Esophagus squamous epithelium (tissue), 5 donors: ENCODE measurements around the gene PRELID3B. TPM values are rescaled to one million over a fixed set of nuclear protein-coding genes. Genes with fewer than 3 reads are reported as not detected.

ENCODE experiments used
- DNase-seq: peaks from one replicate; lab custom pipeline; 2025; lab: John Stamatoyannopoulos, UW
- H3K27ac ChIP-seq, 4 donors: fragments of 200-600 bp; sonication (generic); one replicate each; pipeline ENCODE4 v1.5.1; 2016 to 2019; ENCODE audit warnings: mild to moderate bottlenecking in 1 of 4
- H3K27me3 ChIP-seq, 4 donors: fragments of 200-600 bp; sonication (generic); 1 replicate in 3 of 4; 2 replicates in 1 of 4; pipeline versions ENCODE4 v1.5.1 to v1.6.0; 2017 to 2021; ENCODE audit warnings: antibody characterized with exemption in 1 of 4
- H3K36me3 ChIP-seq, 3 donors: fragments of 200-600 bp; sonication (generic); one replicate each; pipeline ENCODE4 v1.5.1; 2016 to 2019
- H3K4me1 ChIP-seq, 3 donors: fragments of 200-600 bp; sonication (generic); one replicate each; pipeline ENCODE4 v1.5.1; 2017 to 2019
- H3K4me3 ChIP-seq, 4 donors: fragments of 200-600 bp; sonication (generic); 1 replicate in 3 of 4; 2 replicates in 1 of 4; pipeline ENCODE4 v1.5.1; 2016 to 2019; ENCODE audit warnings: mild to moderate bottlenecking in 2 of 4, moderate library complexity in 1 of 4
- H3K9me3 ChIP-seq, 3 donors: fragments of 200-600 bp; sonication (generic); one replicate each; pipeline ENCODE4 v1.5.1; 2016 to 2019
- POLR2A ChIP-seq, 4 donors: fragments of 450-650 bp; IDR thresholded peaks; one replicate each; pipeline ENCODE4 v1.6.1; 2017; ENCODE audit warnings: antibody characterized with exemption in 4 of 4, mild to moderate bottlenecking in 4 of 4, moderate library complexity in 3 of 4
- WGBS, 2 donors: methylation state at CpG; one replicate each; pipeline ENCODE4 v1.1.5; 2018; 5-methylcytosine and 5-hydroxymethylcytosine counted together
- intact Hi-C: fragments of 100-400 bp; cut with DNase I; formaldehyde crosslinking; loops from one replicate; pipeline ENCODE4 v1.15.0; 2022
- total RNA-seq, 4 donors: library from RNA; depleted of rRNA; stranded (reverse); fragments of >200 nt; gene quantifications; one replicate each; pipeline ENCODE4 v1.1.0, GENCODE V29; 2016
- TF ChIP-seq, protein P1 (sequence below), 6 experiments: fragments of 450-650 bp in 4 of 6; fragments of 200-600 bp in 2 of 6; sonication (generic) in 2 of 6; IDR thresholded peaks; one replicate each; pipeline ENCODE4 v1.5.1; 2016 to 2019; ENCODE audit warnings: antibody characterized with exemption in 6 of 6, mild to moderate bottlenecking in 4 of 6, moderate library complexity in 4 of 6
- donor health status: DM: yes; HTN: yes; CAD: no.

The PRELID3B gene
- total RNA-seq, 4 donors from 2014 or later, result 44.7 to 73.1 (median 68.5) TPM

DNA sequence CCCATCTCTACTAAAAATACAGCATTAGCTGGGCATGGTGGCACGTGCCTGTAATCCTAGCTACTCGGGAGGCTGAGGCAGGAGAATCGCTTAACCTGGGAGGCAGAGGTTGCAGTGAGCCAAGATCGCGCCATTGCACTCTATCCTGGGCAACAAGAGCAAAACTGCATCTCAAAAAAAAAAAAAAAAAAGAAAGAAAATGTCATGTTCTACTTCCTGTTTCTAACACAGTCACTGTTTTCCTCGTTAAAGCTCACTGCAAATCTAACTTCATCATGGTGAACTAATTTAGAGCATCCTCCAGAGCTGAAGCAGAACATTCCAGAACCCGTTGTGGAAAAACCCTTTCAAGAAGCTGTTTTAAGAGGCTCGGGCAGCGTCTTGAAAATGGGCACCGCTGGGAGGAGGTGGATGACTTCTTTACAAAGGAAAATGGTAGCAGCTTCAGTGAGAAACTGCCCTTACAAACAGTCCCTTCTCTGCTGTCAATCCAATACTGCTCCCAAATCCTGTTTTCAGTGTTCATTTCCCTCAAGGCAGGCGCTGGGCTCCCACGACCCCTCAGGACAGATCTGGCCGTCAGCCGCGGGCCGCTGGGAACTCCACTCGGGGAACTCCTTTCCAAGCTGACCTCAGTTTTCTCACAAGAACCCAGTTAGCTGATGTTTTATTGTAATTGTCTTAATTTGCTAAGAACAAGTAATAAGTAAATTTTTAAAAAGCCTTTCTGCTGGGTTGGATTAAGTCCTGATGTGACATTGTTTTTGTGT is 48.0 kb downstream of the PRELID3B start:
- no peak for DNase-seq
- H3K36me3 ChIP-seq, result peaks cover 30 to 100% (median 39%) of the 10 kb centered on the region in 3 donors

DNA sequence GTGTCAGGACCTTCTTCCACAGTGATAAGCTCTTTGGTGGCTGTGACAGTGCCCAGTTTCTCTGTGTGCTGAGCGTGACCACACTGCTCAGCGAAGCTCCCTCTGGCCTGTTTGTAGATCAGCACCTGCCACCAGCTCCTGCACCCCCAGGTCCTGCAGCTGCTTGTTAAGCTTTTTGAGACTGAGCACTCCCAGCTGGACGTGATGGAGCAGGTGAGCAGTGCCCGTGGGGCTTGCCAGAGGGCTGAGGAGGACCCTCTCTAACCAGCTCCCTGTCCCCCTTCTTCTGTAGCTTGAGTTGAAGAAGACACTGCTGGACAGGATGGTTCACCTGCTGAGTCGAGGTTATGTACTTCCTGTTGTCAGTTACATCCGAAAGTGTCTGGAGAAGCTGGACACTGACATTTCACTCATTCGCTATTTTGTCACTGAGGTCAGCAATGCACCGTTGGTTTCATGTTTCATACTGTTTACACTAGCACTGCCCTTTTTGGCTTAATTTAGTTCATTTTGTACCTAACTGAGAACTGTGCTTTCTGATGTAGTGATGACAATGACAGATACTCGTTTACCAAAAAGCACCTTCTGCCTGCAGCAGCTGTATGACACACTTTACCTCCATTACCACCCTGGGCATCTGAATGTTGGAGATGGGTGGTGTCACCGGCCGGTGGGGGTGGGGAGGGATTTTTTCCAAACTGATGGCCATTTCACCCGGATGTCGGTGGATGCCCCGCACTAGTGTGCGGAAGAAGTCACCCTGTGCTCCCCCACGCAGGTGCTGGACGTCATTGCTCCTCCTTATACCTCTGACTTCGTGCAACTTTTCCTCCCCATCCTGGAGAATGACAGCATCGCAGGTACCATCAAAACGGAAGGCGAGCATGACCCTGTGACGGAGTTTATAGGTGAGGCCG is 49.0 kb downstream of the PRELID3B start:
- TF ChIP-seq, protein P1, sequence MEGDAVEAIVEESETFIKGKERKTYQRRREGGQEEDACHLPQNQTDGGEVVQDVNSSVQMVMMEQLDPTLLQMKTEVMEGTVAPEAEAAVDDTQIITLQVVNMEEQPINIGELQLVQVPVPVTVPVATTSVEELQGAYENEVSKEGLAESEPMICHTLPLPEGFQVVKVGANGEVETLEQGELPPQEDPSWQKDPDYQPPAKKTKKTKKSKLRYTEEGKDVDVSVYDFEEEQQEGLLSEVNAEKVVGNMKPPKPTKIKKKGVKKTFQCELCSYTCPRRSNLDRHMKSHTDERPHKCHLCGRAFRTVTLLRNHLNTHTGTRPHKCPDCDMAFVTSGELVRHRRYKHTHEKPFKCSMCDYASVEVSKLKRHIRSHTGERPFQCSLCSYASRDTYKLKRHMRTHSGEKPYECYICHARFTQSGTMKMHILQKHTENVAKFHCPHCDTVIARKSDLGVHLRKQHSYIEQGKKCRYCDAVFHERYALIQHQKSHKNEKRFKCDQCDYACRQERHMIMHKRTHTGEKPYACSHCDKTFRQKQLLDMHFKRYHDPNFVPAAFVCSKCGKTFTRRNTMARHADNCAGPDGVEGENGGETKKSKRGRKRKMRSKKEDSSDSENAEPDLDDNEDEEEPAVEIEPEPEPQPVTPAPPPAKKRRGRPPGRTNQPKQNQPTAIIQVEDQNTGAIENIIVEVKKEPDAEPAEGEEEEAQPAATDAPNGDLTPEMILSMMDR (IDR thresholded peaks at IDR 0.05), result no peak
- no peak for TF ChIP-seq POLR2A (IDR thresholded peaks at IDR 0.05)
- Histone ChIP-seq H3K27ac (no peak overlapping the region), H3K9me3 (no peaks in the 10 kb centered on the region), H3K36me3 (peaks cover 35 to 100% (median 43%) of the 10 kb centered on the region in 3 donors), H3K4me1 (no peaks in the 10 kb centered on the region), H3K27me3 (no peaks in the 10 kb centered on the region), H3K4me3 (no peak overlapping the region)
- DNase-seq, result no peak
- WGBS, 2 donors, result 79 to 84% methylated on average over 18 to 21 of the region's 23 CpGs
- intact Hi-C loops, result no loop called here

More for the DNA sequence above, 48.0 kb downstream of the PRELID3B start:
- H3K4me3 ChIP-seq, result no peak overlapping the region
- no peak for TF ChIP-seq POLR2A (IDR thresholded peaks at IDR 0.05)
- TF ChIP-seq, protein P1 (IDR thresholded peaks at IDR 0.05), result no peak
- intact Hi-C loops, result no loop called here
- H3K4me1 ChIP-seq, result no peaks in the 10 kb centered on the region
- H3K27ac ChIP-seq, result no peak overlapping the region
- WGBS, 2 donors, result 68 to 77% methylated on average over 16 to 17 of the region's 17 CpGs
- no peaks in the 10 kb centered on the region for H3K27me3 ChIP-seq
- no peaks in the 10 kb centered on the region for H3K9me3 ChIP-seq

DNA sequence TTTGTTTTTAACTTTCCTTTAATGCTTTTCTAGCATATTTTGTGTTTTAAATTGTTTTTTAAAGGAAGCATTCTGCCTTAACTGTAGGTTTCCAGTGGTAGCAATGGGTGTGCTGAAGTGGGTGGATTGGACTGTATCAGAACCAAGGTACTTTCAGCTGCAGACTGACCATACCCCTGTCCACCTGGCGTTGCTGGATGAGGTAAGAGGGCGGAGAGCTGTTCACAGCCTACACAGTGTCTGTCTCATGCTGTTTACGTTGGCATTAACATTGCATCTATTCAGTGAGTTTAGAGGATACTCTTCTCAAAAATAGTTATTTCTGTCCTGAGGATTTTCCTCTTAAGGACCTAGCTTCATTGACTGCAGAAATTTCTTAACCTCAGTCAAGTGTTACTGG is 49.7 kb downstream of the PRELID3B start:
- DNase-seq, result no peak
- H3K36me3 ChIP-seq, result peaks cover 35 to 100% (median 49%) of the 10 kb centered on the region in 3 donors
- TF ChIP-seq, protein P1 (IDR thresholded peaks at IDR 0.05), result no peak
- no peak for TF ChIP-seq POLR2A (IDR thresholded peaks at IDR 0.05)
- H3K4me1 ChIP-seq, result no peaks in the 10 kb centered on the region
- WGBS, 2 donors, result 77 to 85% methylated on average over 3 of the region's 3 CpGs
- intact Hi-C loops, result no loop called here
- no peak overlapping the region for H3K4me3 ChIP-seq
- H3K27me3 ChIP-seq, result no peaks in the 10 kb centered on the region
- no peaks in the 10 kb centered on the region for H3K9me3 ChIP-seq
- H3K27ac ChIP-seq, result no peak overlapping the region

DNA sequence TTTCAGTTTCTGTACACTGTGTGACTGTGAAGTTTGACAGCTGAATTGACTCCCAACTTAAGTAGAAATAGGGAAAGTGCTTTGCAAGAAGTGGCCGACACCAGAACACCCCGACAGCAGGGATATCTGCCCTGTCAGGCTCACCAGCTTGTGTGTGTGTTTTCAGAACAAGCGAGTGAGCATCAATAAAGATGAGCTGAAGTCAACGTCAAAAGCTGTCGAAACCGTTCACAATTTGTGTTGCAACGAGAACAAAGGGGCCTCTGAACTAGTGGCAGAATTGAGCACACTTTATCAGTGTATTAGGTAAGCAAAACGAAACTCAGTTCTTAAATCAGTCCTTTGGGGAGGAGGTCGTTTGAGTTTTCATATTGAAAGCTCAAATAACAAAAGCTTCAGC is 50.9 kb downstream of the PRELID3B start:
- intact Hi-C loops, result no loop called here
- WGBS, 2 donors, result 69 to 75% methylated on average over 9 of the region's 9 CpGs
- no peak for DNase-seq

More for the DNA sequence above, 50.9 kb downstream of the PRELID3B start:
- no peak overlapping the region for H3K4me3 ChIP-seq
- H3K9me3 ChIP-seq, result no peaks in the 10 kb centered on the region
- peaks cover 31 to 100% (median 52%) of the 10 kb centered on the region in 3 donors for H3K36me3 ChIP-seq
- H3K27ac ChIP-seq, result no peak overlapping the region
- TF ChIP-seq, protein P1 (IDR thresholded peaks at IDR 0.05), result no peak
- no peak for TF ChIP-seq POLR2A (IDR thresholded peaks at IDR 0.05)
- no peaks in the 10 kb centered on the region for H3K27me3 ChIP-seq
- no peaks in the 10 kb centered on the region for H3K4me1 ChIP-seq
